Activated naive CD4-positive, alpha-beta T cell treated with anti-CD3 and anti-CD28 coated beads, Interleukin-2, amount 10 ng/mL, durations not matched to agents 5 hours and 36 hours (primary cell): ENCODE measurements around the gene MPST. TPM values are rescaled to one million over a fixed set of nuclear protein-coding genes. Genes with fewer than 3 reads are reported as not detected.

Source experiments
- total RNA-seq, 2 experiments: library from RNA; stranded (reverse); gene quantifications; one replicate each; pipeline ENCODE4 v1.2.3, GENCODE V29; 2021

The MPST gene
- total RNA-seq, result 10 to 100 TPM; 22.8 TPM

DNA sequence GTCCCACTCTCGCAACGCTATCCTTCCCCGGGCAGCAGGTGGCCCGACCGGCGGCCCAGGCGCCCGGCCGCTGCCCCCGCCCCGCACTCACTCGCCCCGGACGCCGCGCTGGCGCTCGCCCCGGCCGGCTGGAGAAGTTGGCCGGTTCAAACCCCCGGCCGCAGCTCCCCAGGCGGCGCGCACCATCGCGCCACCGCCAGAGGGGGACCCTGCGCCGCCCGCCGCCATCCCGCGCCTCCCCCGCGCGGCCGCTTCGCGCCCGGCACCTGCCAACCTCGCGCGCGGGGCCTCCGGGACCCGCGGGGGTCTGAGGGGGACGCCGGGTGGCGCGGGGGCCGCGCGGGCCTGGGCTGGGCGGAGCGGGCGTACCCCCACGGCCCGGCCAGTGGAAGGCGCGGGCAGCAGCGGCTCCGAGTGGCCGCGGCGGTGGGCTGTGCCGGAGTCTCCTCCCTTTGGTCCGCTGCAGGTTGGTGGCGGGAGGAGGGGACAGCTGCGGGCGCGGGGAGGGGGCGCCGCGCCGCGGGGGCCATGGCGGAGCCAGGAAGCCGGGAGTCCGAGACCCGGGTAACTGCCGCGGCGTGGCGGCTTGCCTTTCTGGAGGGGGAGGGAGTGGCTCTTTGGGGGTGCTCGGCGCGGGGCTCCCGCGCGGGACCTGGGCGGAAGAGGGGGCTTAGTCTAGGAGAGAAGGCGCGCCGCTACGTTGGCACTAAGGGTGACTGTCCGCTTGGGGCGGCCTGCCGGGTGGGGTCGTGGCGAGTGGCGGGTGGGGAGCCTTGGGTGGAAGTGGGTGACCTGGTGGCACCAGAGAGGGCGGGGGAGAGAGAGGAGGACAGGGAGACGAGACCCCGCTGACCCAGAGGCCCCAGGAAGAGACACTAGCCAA is at the start of gene MPST, which contains the start of gene TST:
TSS of gene MPST (plus strand) at position 434 of the 883 bp plus-strand sequence. CDS start at position 529, 95 bp downstream.
TSS of gene TST (minus strand) at position 139 of the 883 bp plus-strand sequence. CDS start 715 bp downstream, outside the sequence.

DNA sequence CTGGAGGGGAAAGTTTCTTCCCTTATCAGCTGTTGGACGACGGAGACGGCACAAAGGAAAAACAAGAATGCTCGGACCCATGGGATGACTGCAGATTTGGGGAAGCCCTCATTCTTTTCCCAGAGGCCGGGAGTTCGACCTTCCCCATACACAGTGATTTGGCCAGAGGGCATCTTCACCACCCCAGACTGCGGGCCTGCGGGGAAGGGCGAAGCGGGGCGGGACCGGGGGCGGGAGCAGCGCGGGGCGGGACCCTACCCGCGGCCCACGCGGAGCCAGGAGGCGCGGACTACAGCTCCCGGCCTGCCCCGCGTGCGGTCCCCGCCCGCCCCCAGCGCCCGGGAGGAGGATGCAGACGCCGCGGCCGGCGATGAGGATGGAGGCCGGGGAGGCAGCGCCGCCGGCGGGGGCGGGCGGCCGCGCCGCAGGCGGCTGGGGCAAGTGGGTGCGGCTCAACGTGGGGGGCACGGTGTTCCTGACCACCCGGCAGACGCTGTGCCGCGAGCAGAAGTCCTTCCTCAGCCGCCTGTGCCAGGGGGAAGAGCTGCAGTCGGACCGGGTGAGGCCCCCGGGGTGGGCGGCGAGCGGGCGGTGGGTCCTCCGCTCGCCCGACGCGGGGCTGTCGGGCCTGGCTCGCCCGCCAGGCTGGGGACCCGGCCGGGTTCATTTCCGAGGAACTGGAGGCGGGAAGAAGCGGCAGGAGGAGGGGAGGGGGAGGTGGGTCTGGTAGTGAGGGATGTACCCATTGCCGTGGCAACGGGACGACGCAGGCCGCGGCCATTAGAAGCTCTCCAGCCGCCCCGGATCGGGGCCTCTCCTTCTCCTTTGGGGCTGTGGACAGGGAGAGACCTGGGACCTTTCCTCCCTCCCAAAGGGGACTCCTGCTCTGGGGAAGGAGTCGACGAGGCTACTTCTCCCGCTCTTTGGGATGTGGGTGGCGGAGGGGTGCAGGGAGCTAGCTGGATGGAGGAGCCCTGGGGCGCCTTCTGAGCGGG is 32.1 kb downstream of the MPST start, which contains the start of gene KCTD17:
TSS of gene KCTD17 (plus strand) at position 352 of the 995 bp plus-strand sequence. CDS start at position 371, 19 bp downstream.

Other genes with a start within 250 kb of the MPST start
- gene IFT27, start 243.6 kb upstream of the MPST start, total RNA-seq, result 10 to 100 TPM; 24.4 to 25.7 TPM
- not detected for gene PVALB, start 202.7 kb upstream of the MPST start, total RNA-seq
- gene NCF4, start 158.7 kb upstream of the MPST start, total RNA-seq, result 10 to 100 TPM in 1 of 2 experiments, 1 to 10 TPM in 1; 9.7 to 10.8 TPM
- under 1 TPM; 0.43 to 0.58 TPM for gene CSF2RB, start 106.1 kb upstream of the MPST start, total RNA-seq
- 1 to 10 TPM; 2.8 to 3.4 TPM for gene TST, start 295 bp upstream of the MPST start, total RNA-seq
- 10 to 100 TPM; 23.2 to 27.5 TPM for gene KCTD17, start 32.0 kb downstream of the MPST start, total RNA-seq
- under 1 TPM; 0.53 to 0.65 TPM for gene TMPRSS6, start 90.0 kb downstream of the MPST start, total RNA-seq
- 100 to 1,000 TPM; 120 to 130 TPM for gene IL2RB, start 130.2 kb downstream of the MPST start, total RNA-seq
- 10 to 100 TPM in 1 of 2 experiments, 1 to 10 TPM in 1; 9.8 to 11.2 TPM for gene C1QTNF6, start 168.5 kb downstream of the MPST start, total RNA-seq
- gene SSTR3, start 192.7 kb downstream of the MPST start, total RNA-seq, result 10 to 100 TPM in 1 of 2 experiments, 1 to 10 TPM in 1; 9.1 to 10.7 TPM
- 100 to 1,000 TPM; 967 to 987 TPM for gene RAC2, start 224.5 kb downstream of the MPST start, total RNA-seq